GM18907 (cell line): ENCODE results near the gene UGT1A10.
"Not testable (repeated sequence)": the region's sequence is repeated elsewhere in the genome, so short reads cannot be mapped to it uniquely, and the experiment has no call there.

Source experiments
- ATAC-seq: cut with Tn5 transposase; IDR thresholded peaks from one replicate; pipeline ENCODE4 v1.9.1; 2021; ENCODE audit warnings: mild to moderate bottlenecking, moderate library complexity; ENCODE audit not compliant: unreplicated experiment

Gene UGT1A10

DNA sequence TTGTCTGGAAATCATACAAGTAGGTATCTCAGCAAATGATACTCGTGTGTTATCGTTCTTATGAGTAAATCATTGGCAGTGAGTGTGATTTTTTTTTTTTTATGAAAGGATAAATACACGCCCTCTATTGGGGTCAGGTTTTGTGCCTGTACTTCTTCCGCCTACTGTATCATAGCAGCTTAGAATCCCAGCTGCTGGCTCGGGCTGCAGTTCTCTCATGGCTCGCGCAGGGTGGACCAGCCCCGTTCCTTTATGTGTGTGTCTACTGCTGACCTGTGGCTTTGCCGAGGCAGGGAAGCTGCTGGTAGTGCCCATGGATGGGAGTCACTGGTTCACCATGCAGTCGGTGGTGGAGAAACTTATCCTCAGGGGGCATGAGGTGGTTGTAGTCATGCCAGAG lies at the start of gene UGT1A10:
Gene UGT1A10 (plus strand): TSS at position 143 of the 400 bp plus-strand sequence. CDS start 75 bp downstream, at position 218.
- ATAC-seq, result not testable (repeated sequence)

DNA sequence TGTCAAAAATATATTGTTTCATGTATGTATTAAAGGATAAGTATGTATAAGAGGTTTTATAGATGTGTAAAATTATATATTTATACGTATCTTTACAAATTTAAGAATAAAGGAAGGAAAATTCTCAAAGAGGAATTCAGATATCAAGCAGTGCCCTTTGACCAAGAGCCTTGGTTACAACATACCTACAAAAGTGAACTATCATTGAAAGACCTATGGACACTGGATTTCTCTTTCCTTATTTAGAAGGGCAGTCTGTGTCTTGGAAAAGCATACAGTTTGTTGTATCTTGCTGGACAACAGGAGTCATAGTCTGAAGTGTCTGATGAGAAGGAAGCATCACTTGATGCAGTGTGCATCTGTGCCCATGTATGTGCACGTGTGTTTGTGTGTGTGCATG lies 47.8 kb upstream of the UGT1A10 start:
- ATAC-seq, result no peak

DNA sequence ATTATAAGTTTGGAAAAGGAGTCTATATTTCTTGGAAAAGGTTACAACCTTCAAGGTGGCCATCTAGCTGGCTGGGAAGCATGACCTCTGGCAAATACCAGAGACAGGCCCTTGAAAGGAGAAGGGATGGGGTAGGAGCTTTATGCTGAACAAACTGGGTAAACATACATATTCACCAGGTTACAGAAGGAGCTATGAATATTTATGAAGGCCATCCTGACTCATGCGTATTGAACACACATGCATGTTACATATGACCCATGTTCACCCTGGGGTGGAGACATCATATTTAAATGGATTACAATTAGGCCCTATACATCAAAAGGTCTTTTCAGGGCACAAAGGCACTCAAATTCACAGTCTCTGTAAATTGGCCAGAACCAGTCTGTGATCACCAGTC lies 43.5 kb upstream of the UGT1A10 start:
- not testable (repeated sequence) for ATAC-seq

DNA sequence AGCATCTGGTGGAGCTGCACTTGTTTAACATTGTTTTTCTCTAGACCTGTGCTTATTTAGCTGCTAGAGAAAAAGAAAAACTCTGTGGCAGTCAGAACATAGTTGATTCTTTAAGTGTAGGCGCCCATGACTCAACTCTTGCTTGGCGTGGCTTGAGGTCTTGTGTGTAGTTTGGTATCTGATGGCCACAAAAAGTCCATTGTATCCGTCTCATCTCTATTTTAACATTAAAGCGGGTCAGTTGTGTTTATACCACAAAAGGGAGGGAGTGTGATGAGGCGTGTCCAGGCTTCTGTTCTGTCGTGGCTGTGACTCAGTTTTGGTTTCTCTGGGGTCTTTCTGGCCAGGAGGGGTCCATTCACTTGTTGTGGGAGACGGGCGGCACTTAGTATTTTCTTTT lies 43.0 kb upstream of the UGT1A10 start:
- no peak for ATAC-seq

DNA sequence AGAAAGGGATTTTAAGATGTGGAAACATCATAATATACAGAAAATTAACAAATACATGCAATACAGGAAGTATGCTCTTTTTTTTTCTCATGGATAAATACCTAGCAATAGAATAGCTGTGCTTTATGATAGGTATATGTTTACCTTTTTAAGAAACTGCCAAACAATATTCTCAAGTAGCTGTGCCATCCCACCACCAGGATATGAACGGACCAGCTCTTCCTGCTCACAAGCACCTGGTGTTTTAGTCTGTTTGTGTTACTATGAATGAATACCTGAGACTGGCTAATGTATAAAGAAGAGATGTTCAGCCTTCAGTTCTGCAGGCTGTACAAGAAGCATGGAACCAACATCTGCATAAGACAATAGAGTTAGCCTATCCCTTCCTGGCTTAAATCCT lies 38.7 kb upstream of the UGT1A10 start:
- ATAC-seq, result no peak

DNA sequence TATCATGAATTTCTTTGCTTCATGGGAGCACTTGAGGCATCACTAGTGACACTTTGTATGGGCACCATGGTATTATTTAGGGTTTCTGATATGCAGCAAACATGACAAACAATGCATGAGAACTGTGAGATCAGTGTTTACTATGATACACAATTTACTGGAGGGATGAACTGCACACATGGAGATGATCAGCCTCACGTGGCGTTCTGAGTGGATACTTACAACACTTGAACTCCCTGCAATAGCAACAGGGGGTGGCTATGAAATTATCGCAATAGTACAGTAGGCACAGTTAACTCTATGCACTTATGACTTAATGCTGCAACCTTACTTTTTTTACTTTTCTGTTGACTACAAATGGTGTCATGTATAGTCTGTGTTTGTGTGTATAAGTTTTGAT lies 37.3 kb upstream of the UGT1A10 start:
- ATAC-seq, result no peak

DNA sequence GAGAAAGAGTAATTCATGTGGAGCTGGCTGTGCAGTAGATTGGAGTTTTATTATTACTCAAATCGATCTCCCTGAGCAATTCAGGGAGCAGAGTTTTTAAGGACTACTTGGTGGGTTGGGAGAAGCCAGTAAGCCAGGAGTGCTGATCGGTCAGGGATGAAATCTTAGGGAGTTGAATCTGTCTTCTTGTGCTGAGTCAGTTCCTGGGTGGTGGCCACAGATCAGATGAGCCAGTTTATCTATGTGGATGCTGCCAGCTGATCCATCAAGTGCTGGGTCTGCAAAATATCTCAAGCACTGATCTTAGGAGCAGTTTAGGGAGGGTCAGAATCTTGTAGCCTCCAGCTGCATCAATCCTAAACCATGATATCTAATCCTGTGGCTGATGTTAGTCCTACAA lies 35.9 kb upstream of the UGT1A10 start:
- no peak for ATAC-seq

DNA sequence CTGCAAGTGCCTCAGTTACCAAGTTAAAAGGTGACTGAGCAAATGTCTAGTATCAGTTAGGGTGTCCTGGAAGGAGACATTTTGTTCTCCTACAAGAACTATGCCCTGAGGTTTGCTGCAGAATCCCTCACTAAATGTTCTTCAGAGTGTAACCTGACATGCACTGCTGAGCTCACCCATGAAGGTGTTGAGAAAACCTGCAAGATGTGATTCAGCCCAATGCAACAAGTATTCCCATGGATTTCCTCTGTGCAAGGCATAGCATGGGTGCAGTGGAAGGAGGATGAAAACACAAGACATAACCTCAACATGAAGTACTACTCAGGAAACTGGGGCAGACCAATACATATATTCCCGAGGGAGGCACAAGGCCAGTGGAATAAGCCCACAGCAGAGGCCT lies 34.2 kb upstream of the UGT1A10 start:
- no peak for ATAC-seq

DNA sequence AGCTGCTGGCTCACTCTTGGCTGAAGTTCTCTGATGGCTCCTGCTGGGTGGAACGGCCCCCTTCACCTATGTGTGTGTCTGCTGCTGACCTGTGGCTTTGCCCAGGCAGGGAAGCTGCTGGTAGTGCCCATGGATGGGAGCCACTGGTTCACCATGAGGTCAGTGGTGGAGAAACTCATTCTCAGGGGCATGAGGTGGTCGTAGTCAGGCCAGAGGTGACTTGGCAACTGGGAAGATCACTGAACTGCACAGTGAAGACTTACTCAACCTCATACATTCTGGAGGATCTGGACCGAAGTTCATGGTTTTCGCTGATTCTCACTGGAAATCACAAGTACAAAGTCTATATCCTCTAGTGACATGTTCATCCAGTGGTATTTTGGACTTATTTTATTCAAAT lies 32.7 kb upstream of the UGT1A10 start:
- no peak for ATAC-seq

DNA sequence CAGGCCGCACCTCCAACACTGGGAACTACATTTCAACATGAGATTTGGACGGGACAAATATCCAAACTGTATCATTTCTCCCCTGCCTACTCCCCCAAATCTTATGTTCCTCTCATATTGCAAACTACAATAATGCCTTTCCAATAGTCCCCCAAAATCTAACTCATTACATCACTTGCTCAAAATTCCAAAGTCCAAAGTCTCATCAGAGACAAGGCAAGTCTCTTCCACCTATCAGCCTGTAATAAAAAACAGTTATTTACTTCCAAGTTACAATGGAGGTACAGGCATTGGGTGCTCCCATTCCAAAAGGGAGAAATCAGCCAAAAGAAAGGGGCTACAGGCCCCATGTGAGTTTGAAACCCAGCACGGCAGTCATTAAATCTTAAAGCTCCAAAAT lies 31.4 kb upstream of the UGT1A10 start:
- ATAC-seq, result no peak

DNA sequence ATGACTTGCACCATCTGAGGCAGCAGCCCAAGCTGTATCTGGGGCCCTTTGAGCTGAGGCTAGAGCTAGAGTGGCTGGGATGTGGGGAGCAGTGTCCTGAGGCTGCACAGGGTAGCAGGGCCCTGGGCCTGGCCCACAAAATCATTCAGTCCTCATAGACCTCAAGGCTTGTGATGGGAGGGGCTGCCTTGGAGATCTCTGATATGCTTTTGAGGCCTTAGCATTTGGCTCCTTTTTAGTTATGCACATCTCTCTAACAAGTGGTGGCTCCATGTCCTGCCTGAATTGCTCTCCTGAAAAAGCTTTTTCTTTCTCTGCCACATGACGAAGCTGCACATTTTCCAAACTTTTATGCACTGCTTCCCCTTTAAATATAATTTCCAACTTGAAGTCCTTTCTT lies 30.6 kb upstream of the UGT1A10 start:
- no peak for ATAC-seq

DNA sequence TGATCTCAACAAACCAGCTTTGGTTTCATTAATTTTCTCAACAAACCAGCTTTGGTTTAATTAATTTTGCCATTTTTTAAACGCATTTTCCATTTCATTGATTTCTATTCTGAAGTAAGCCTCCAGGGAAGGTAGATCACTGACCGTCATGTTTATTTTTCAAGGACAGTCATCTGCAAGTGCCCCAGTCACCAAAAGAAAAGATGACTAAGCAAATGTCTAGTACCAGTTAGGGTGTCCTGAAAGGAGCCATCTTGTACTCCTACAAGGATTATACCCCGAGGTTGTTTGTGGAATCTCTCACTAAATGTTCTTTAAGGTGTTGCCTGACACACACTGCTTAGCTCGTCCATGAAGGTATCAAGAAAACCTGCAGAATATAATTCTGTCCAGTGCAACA lies 25.0 kb upstream of the UGT1A10 start:
- ATAC-seq, result no peak

DNA sequence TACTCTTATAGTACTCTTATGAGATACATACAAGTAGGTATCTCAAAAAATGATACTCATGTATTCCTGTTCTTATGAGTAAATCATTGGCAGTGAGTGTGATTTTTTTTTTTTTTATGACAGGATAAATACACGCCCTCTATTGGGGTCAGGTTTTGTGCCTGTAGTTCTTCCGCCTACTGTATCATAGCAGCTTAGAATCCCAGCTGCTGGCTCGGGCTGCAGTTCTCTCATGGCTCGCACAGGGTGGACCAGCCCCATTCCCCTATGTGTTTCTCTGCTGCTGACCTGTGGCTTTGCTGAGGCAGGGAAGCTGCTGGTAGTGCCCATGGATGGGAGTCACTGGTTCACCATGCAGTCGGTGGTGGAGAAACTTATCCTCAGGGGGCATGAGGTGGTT lies 18.8 kb upstream of the UGT1A10 start, which contains the start of gene UGT1A8:
Gene UGT1A8 (plus strand): TSS at position 158 of the 400 bp plus-strand sequence. CDS start 75 bp downstream, at position 233.
- not testable (repeated sequence) for ATAC-seq

DNA sequence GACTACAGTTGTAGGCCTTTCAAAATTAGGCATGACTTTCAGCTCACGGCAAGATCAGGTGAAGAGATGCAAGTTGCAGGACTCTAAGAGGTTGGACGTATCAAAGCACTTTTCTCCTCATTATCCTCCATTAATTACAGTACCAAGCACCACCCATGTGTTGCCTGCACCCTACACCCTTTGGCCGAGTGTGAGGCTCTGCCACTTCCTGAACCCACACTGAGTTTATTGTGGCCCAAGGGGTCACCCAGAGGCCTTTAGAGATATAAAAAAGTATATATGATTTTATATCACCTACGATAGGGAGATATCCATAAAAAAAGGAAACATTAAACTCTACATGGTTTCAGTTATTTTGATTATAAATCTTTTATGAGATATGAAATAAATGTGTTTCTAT lies 16.0 kb upstream of the UGT1A10 start:
- no peak for ATAC-seq

DNA sequence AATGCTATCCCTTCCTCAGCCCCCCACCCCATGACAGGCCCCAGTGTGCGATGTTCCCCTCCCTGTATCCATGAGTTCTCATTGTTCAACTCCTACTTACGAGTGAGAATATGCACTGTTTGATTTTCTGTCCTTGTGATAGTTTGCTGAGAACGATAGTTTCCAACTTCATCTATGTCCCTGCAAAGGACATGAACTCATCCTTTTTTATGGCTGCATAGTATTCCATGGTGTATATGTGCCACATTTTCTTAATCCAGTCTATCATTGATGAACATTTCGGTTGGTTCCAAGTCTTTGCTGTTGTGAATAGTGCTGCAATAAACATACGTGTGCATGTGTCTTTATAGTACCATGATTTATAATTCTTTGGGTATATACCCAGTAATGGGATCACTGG lies 14.4 kb upstream of the UGT1A10 start:
- ATAC-seq, result not testable (repeated sequence)

DNA sequence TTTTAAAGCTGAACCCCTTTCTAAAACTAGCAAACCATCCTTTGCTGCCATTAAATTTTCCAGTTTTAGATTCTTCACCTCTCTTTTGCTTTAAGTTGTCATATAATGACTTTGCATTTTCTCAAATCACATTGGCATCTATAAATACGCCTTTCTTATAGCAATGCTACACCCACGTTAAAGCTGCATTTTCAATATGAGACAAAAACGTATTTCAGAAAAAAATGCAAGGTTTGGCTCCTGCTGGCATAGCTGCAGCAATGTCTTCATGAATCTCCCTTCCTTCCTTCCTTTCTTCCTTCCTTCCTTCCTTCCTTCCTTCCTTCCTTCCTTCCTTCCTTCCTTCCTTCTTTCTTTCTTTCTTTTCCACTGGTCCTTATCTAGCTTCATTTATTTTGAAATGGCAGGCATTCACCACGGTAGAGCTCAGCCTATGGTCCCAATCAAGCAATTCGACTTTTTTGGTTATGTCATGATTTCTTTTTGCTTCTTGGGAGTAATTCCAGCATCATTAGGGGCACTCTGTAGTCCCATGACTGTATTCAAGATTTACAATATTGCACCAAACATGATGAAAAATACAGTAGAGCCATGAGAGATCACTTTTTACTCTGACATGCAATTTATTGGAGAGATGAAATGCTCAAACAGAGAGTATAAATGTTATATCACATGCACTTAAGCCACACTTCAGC lies 8.8 kb upstream of the UGT1A10 start:
- no peak for ATAC-seq

DNA sequence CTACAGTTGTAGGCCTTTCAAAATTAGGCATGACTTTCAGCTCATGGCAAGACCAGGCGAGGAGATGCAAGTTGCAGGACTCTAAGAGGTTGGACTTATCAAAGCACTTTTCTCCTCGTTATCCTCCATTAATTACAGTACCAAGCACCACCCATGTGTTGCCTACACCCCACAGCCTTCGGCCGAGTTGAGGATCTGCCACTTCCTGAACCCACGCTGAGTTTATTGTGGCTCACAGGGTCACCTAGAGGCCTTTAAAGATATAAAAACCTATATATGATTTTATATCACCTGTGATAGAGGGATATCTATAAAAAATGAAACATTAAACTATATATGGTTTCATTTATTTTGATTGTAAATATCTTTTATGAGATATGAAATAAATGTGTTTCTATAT lies 2.6 kb downstream of the UGT1A10 start:
- no peak for ATAC-seq

DNA sequence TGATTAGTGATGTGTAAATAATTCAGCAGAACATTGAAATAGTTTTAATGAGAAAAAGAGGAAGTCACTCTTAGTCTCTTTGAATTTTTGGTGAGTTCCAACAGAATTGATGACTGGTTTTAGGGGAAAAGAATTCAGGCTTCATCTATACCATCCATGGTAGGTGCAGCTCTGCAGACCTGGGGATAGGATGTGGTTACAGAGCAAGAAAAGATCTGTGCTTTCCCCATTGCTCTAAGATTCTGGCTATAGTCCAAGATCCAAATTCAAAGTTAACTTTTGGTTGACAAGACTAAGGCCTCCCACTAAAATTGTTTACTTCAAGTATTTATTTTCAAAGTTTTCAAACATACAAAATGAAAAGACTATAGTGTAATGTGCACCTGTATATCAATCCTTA lies 3.6 kb downstream of the UGT1A10 start:
- no peak for ATAC-seq

DNA sequence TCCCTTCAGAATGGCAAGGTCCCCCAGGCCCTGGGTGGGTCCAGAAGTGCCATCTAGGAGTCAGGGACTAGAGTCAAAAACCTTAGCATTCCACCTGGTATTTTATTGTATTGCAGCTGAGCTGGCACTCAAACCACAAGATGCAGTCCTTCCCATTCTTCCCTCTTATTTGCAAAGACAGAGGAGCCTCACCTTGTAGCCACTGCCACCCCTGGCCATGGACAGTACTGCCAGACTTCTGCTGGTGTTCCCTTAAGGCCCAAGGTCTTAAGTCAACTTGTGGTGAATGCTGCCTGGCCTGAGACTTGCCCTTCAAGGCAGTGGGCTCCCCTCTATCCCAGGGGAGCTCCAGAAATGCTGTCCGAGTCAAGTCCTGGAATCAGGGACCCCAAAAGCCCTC lies 6.9 kb downstream of the UGT1A10 start:
- no peak for ATAC-seq

DNA sequence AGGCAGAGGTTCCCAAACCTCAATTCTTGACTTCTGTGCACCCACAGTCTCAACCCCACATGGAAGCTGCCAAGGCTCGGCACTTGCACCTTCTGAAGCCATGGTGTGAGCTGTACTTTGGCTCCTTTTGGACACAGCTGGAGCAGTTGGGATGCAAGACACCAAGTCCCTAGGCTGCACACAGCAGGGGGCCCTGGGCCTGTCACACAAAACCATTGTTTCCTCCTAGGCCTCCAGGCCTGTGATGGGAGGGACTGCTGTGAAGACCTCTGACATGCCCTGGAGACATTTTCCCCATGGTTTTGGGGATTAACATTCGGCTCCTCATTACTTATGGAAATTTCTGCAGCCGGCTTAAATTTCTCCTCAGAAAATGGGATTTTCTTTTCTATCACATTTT lies 9.8 kb downstream of the UGT1A10 start:
- ATAC-seq, result not testable (repeated sequence)

DNA sequence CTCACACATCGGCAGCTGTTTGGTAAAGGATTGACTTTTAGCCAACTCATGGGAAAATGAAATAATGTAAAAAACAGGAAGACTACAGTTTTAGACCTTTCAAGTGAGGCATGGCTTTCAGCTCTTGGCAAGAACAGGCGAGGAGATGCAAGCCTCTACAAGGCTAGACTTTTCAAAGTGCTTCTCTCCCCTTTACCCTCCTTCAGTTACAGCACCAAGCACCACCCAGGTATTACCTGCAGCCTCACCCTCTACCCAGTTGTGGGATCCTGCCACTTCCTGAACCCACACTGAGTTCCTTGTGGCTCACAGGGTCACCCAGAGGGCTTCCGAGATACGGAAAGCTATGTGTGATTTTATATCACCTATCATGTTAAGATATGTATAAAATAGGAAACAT lies 14.7 kb downstream of the UGT1A10 start:
- ATAC-seq, result no peak

DNA sequence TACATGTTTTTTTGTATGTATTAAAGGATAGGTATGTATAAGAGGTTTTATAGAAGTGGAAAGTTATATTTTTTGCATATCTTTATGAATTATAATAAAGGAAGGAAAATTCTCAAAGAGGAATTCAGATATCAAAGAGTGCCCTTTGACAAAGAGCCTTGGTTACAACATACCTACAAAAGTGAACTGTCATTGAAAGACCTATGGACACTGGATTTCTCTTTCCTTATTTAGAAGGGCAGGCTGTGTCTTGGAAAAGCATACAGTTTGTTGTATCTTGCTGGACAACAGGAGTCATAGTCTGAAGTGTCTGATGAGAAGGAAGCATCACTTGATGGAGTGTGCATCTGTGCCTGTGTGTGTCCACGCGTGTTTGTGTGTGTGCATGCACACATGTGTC lies 15.2 kb downstream of the UGT1A10 start:
- ATAC-seq, result no peak

DNA sequence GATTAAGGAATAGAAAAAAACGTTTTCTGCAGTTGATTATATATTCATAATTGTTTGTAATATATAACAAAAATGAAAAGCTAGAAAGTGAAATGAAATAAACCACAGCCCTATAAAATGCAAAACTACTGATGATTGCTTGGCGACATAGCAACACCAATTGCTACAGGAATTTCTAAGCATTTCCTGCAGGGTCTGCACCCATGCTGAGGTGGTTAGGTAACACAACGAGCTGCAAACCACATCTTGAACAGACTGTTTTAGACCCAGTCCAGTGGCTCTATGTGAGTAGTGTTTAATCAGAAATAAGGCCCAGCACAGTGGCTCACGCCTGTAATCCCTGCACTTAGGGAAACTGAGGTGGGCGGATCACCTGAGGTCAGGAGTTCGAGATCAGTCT lies 18.3 kb downstream of the UGT1A10 start:
- ATAC-seq, result no peak
